Thoracic aorta (tissue), 2 donors: Measurements from ENCODE around the gene CNGB1. TPM values are rescaled to one million over a fixed set of nuclear protein-coding genes. Genes with fewer than 3 reads are reported as not detected.
A peak's percentile ranks its signal among the peaks of the same experiment; 100 is the strongest.

ENCODE experiments used
- ATAC-seq: fragments of 150-250 bp; one replicate; pipeline ENCODE4 v1.8.0; 2017; ENCODE audit warnings: low read depth; ENCODE audit not compliant: insufficient number of reproducible peaks, low FRiP score
- DNase-seq: peaks from one replicate; pipeline ENCODE4 v3.0.0-alpha.2; 2020; ENCODE audit warnings: low spot score
- H3K27ac ChIP-seq, 2 donors: fragments of 200-600 bp; sonication (generic); 1 replicate in 1 of 2; 2 replicates in 1 of 2; pipeline ENCODE4 v1.5.1; 2016; ENCODE audit warnings: mild to moderate bottlenecking in 2 of 2, moderate library complexity in 2 of 2
- H3K27me3 ChIP-seq: fragments of 200-600 bp; sonication (generic); replicated peaks from 2 replicates; pipeline ENCODE4 v1.6.0; 2016; ENCODE audit warnings: mild to moderate bottlenecking; ENCODE audit not compliant: insufficient read depth
- H3K36me3 ChIP-seq: fragments of 200-600 bp; sonication (generic); one replicate; pipeline ENCODE4 v1.5.1; 2016
- H3K4me1 ChIP-seq, 2 donors: fragments of 200-600 bp; sonication (generic); 1 replicate in 1 of 2; 2 replicates in 1 of 2; pipeline versions ENCODE4 v1.5.1 to v1.6.0; 2016; ENCODE audit warnings: low read depth in 2 of 2, mild to moderate bottlenecking in 1 of 2; ENCODE audit not compliant: control insufficient read depth in 1 of 2
- H3K4me3 ChIP-seq: fragments of 200-600 bp; sonication (generic); 2 replicates; pipeline ENCODE4 v1.5.1; 2016; ENCODE audit warnings: mild to moderate bottlenecking
- H3K9me3 ChIP-seq: fragments of 200-600 bp; sonication (generic); 2 replicates; pipeline ENCODE4 v1.5.1; 2016
- total RNA-seq, 2 donors: library from RNA; depleted of rRNA; stranded (reverse); fragments of >200 nt; gene quantifications; one replicate each; pipeline versions ENCODE4 v1.1.0 to v1.2.3, GENCODE V29; 2016
- TF ChIP-seq, protein P1 (sequence below): fragments of 200-600 bp; sonication (generic); IDR thresholded peaks from one replicate; pipeline ENCODE4 v1.5.1; 2019; ENCODE audit warnings: antibody characterized with exemption

The CNGB1 gene
- total RNA-seq, 2 donors from 2014 or later = not detected

DNA sequence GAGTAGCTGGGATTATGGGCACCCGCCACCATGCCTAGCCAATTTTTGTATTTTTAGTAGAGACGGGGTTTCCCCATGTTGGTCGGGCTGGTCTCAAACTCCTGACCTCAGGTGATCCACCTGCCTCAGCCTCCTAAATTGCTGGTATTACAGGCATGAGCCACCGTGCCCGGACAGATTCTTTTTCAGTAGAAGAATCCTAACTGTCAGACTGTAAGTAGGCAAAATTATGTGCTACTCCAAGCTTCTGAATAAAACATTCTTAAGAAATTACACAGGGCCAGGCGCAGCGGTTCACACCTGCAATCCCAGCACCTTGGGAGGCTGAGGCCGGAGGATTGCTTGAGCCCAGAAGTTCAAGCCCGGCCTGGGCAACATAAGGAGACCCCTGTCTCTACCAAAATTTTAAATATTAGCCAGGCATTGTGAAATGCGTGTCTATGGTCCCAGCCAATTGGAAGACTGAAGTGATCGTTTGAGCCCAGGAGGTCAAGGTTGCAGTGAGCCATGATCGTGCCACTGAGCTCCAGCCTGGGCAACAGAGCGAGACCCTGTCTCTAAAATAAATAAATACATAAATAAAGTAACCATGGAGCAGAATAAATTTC is 101.9 kb downstream of the CNGB1 start:
- Histone ChIP-seq H3K4me3 (no peak overlapping the region), H3K27me3 (no peaks in the 10 kb centered on the region), H3K9me3 (no peaks in the 10 kb centered on the region), H3K4me1 (no peaks in the 10 kb centered on the region), H3K36me3 (no peaks in the 10 kb centered on the region), H3K27ac (no peak overlapping the region)
- TF ChIP-seq, protein P1, sequence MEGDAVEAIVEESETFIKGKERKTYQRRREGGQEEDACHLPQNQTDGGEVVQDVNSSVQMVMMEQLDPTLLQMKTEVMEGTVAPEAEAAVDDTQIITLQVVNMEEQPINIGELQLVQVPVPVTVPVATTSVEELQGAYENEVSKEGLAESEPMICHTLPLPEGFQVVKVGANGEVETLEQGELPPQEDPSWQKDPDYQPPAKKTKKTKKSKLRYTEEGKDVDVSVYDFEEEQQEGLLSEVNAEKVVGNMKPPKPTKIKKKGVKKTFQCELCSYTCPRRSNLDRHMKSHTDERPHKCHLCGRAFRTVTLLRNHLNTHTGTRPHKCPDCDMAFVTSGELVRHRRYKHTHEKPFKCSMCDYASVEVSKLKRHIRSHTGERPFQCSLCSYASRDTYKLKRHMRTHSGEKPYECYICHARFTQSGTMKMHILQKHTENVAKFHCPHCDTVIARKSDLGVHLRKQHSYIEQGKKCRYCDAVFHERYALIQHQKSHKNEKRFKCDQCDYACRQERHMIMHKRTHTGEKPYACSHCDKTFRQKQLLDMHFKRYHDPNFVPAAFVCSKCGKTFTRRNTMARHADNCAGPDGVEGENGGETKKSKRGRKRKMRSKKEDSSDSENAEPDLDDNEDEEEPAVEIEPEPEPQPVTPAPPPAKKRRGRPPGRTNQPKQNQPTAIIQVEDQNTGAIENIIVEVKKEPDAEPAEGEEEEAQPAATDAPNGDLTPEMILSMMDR = no peak
- ATAC-seq (no peak), DNase-seq (no peak)

DNA sequence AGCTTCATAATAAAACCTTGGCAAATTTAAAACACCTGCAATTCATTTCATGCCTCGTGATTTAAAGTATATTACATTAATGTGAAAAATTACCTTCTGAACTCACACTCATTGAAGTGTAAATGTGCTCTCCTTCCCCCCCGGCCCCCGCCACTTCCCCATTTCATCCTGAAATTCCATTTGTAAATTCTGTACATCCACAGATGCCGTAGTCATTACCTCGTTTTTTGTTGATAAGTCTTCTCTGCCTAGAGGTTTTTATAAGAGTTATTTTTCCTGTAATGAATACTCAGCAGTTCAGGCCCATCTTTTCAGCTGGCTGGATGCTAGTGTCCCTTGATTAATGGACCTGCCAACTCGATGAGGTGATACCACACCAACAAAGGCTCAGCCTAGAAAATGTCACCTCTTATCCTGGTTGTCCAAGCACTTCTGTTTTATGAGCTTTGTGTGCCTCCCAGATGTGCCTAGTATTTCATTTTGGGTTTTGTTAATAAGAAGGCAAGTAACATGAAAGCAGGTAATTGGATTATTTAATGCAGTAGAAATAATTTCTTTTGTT is 103.8 kb downstream of the CNGB1 start:
- Histone ChIP-seq H3K4me3 (no peak overlapping the region), H3K27me3 (no peaks in the 10 kb centered on the region), H3K4me1 (no peaks in the 10 kb centered on the region), H3K36me3 (no peaks in the 10 kb centered on the region), H3K27ac (no peak overlapping the region), H3K9me3 (no peaks in the 10 kb centered on the region)
- TF ChIP-seq, protein P1 = no peak
- no peak for ATAC-seq
- DNase-seq = no peak

DNA sequence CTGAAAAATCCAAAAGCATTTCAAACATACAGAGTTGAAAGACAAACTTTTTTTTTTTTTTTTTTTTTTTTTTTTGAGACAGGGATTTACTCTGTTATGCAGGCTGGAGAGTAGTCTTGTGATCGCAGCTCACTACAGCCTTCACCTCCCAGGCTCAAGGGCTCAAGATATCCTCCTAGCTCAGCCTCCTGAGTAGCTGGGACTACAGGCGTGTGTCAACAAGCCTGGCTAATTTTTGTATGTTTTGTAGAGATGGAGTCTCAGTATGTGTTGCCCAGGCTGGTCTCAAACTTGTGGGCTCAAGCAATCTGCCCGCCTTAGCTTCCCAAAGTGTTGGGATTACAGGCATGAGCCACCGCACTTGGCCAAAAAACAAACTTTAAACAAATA is 104.4 kb downstream of the CNGB1 start:
- DNase-seq = no peak
- ATAC-seq = no peak
- TF ChIP-seq, protein P1 = no peak
- no peak overlapping the region for H3K27ac ChIP-seq
- H3K36me3 ChIP-seq = no peaks in the 10 kb centered on the region
- no peaks in the 10 kb centered on the region for H3K9me3 ChIP-seq
- no peak overlapping the region for H3K4me3 ChIP-seq
- H3K27me3 ChIP-seq = no peaks in the 10 kb centered on the region
- H3K4me1 ChIP-seq = no peaks in the 10 kb centered on the region

DNA sequence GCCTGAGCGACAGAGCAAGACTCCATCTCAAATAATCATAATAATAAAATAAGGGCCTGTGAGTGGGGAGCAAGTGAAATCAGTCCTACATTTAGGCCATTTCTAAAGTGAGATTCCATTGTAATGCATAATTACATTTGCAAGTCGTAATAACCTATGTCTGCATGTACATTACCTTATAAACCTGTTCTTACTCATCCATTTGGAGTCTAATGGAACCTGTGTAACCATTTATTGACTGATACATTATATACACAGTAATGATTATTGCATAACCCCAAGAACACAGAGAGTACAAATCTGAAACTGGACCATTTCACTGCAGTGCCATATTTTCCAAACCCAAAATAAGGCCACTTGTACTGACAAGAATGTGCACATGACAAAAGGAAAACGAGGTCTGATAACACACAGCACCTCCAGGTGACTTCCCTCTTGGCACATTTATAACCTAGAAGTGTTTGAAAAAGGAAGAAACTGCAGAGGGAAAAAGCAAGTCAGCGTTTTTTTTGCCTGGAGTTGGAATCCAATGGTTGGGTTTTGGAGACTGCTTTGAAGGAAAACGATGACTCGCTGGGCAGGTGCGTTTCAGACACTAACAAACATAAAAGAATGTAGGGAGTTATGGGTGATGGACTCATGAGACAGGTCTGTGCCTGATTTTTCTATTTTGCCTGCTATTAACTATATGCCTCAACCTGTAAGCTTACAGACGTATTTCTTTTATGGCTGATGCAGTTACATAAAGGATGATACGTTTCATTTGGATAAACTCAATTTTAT is 105.0 kb downstream of the CNGB1 start:
- no peak for DNase-seq
- Histone ChIP-seq H3K9me3 (no peaks in the 10 kb centered on the region), H3K4me3 (no peak overlapping the region), H3K27ac (no peak overlapping the region), H3K27me3 (no peaks in the 10 kb centered on the region), H3K4me1 (no peaks in the 10 kb centered on the region), H3K36me3 (no peaks in the 10 kb centered on the region)
- TF ChIP-seq, protein P1 = no peak
- ATAC-seq = no peak

DNA sequence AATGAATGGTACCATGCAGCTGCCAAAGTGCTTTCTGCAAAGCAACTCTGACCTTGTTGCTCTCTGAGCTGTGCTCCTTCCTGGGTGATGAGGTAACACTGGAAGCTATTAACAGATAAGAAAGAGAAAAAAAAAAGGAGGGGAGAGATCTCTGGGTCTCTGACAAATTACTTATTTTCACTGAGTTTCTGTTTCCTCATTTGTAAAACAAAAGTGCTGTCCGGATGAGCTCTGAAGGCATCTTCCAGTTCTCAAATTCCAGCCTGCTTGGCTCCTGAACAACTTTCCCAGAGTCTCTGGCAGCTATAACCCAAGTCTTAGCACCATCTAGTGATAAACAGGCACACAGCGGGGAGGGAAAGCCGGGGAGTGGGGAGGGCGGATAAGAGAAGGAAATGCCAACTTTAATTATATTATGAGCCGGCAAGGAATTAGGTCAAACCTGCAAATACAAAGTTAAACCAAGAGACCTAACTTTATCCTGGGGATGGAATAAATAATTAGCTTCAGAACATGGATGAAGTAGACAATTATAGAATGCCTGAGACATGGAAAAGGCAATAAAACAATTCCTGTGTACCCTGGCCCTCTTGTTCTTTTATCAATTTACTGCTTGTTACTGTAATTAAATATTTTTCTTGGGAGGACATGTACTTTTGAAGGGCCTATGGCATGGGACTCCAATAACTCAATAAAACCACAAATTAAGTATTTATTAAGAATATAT is 107.3 kb downstream of the CNGB1 start:
- no peaks in the 10 kb centered on the region for H3K4me1 ChIP-seq
- peak; percentile 11 for DNase-seq
- TF ChIP-seq, protein P1 = peak; percentile 56
- no peak for ATAC-seq
- no peak overlapping the region for H3K4me3 ChIP-seq
- H3K9me3 ChIP-seq = no peaks in the 10 kb centered on the region
- H3K36me3 ChIP-seq = no peaks in the 10 kb centered on the region
- no peaks in the 10 kb centered on the region for H3K27me3 ChIP-seq
- no peak overlapping the region for H3K27ac ChIP-seq
